G401 (cell line): Measurements from ENCODE around the gene CLBA1. TPM values are rescaled to one million over a fixed set of nuclear protein-coding genes. Genes with fewer than 3 reads are reported as not detected.
"Not testable (repeated sequence)": the region's sequence is repeated elsewhere in the genome, so short reads cannot be mapped to it uniquely, and the experiment has no call there.

Experiments used
- DNase-seq: peaks from one replicate; pipeline ENCODE4 v3.0.0-alpha.2; 2015; ENCODE audit warnings: low spot score
- in situ Hi-C: cut with HindIII; loops from 2 replicates; pipeline ENCODE4 v1.10.0; 2016; ENCODE audit warnings: low sequenced_read_pairs, mixed read lengths
- total RNA-seq: library from RNA; depleted of rRNA; stranded (reverse); fragments of >200 nt; shearing (Covaris generic); gene quantifications from 2 replicates; pipeline ENCODE4 v1.2.3, GENCODE V29; 2014; rRNA removed

Gene CLBA1
- total RNA-seq, 1 experiment from 2014 or later, result 18.0 TPM

DNA sequence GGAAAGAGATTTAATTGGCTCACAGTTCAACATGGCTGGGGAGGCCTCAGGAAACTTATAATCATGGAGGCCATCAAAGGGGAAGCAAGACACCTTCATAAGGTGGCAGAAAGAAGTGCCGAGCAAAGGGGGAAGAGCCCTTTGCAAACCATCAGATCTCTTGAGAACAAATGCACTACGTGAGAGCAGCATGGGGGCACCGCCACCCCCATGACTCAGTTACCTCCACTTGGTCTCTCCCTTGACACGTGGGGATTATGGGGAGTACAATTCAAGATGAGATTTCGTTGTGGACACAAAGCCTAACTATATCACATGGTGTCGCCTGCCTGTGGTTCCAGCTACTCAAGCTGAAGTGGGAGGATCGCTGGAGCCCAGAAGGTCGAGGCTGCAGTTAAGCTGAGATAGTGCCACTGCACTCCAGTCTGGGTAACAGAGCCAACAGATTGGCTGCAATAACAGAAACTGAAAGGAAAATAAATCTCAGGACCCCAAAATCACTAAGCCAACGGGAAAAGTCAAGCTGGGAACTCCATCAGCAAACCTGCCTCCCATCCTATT lies 45.3 kb downstream of the CLBA1 start:
- in situ Hi-C loops, result no loop called here
- no peak for DNase-seq

DNA sequence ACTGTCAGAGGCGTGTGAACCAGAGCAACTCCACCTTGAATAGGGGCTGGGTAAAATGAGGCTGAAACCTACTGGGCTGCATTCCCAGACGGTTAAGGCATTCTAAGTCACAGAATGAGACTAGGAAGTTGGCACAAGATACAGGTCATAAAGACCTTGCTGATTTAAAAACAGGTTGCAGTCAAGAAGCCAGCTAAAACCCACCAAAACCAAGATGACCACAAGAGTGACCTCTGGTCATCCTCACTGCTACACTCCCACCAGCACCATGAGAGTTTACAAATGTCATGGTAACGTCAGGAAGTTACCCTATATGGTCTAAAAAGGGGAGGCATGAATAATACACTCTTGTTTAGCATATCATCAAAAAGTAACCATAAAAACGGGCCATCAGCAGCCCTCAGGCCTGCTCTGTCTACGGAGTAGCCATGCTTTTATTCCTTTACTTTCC lies 46.9 kb downstream of the CLBA1 start:
- DNase-seq, in situ Hi-C loops: not testable (repeated sequence)

DNA sequence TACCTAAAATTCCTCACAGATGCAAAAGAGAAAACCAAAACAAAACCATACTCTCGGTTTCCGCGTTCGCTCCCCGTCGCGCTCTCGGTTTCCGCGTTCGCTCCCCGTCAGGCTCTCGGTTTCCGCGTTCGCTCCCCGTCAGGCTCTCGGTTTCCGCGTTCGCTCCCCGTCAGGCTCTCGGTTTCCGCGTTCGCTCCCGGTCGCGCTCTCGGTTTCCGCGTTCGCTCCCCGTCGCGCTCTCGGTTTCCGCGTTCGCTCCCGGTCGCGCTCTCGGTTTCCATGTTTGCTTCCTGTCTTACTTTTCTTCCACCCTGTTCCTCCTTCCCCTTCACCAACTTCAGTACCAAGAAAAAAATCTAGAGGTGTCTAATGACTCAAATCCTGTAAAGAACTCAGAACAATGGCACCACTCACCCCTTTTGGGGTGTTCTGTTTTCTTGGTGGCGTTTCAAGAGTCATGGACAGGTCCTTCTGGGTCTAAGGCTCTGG lies 47.9 kb downstream of the CLBA1 start:
- DNase-seq, in situ Hi-C loops: not testable (repeated sequence)

DNA sequence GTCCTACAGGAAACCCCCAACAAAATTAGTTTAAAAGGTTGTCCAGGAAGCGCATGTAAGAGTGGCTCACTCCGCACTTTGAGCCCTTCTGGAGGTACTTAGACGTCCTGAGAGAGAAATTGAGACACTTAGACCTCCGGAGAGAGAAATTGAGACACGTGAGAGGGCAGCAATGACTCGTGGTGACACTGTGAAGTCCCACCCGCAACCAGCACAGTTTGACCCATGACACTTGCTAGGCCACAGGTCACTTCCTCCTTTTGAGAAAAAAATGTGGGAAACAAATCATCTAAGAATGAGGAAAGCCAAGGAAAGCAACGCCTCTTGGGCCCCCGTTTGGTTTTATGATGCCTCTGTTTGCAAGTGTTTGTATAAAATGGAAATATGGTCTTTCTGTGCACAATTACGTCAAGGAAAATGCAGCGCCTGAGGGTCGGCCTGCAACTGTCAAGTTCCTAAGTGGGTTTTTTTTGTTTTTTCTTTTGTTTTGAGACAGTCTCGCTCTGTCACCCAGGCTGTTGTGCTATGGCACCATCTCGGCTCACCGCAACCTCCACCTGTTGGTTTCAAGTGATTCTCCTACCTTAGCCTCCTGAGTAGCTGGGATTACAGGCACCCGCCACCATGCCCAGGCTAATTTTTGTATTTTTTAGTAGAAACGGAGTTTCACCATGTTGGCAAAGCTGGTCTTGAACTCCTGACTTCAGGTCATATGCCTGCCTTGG lies 48.9 kb downstream of the CLBA1 start:
- in situ Hi-C loops, result no loop called here
- DNase-seq, result no peak

DNA sequence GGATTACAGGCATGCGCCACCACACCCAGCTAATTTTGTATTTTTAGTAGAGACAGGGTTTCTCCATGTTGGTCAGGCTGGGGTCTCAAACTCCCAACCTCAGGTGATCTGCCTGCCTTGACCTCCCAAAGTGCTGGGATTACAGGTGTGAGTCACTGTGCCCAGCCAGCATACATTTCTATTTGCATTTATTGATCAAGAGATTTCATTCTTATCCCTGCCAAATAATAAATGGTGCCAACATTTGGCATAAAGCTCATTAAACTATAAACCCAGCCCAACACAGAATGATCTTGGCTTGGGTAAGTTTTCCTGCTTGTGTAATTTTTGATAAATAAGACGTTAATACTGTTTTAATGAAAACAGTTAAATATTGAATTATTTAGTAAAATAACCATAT lies 50.0 kb downstream of the CLBA1 start:
- DNase-seq, in situ Hi-C loops: not testable (repeated sequence)

DNA sequence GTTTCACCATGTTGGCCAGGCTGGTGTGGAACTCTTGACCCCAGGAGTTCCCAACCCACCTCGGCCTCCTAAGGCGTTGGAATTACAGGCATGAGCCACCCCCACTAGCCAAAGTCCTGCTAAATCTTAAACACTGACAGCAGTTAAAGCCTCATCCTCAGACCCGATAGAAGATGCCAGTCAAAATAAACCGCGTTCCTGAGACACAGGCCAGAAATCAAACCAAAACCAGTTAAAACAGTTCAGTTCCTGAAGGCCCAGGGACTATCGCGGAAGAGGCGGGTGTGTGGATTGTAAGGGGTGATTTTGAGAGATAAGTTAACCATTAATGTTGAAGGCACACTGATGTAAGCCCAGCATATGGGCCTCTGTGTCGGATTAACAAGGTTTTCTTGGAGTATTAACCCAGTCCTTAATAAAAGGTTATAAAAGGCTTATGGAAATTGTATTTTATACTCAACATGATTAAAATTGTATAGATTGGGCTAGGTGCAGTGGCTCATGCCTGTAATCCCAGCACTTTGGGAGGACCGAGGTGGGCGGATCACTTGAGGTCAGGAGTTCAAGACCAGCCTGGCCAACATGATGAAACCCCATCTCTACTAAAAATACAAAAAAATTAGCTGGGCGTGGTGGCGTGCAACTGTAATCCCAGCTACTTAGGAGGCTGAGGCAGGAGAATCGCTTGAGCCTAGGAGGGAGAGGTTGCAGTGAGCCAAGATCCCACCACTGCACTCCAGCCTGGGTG lies 54.0 kb downstream of the CLBA1 start:
- in situ Hi-C loops, result no loop called here
- DNase-seq, result no peak

DNA sequence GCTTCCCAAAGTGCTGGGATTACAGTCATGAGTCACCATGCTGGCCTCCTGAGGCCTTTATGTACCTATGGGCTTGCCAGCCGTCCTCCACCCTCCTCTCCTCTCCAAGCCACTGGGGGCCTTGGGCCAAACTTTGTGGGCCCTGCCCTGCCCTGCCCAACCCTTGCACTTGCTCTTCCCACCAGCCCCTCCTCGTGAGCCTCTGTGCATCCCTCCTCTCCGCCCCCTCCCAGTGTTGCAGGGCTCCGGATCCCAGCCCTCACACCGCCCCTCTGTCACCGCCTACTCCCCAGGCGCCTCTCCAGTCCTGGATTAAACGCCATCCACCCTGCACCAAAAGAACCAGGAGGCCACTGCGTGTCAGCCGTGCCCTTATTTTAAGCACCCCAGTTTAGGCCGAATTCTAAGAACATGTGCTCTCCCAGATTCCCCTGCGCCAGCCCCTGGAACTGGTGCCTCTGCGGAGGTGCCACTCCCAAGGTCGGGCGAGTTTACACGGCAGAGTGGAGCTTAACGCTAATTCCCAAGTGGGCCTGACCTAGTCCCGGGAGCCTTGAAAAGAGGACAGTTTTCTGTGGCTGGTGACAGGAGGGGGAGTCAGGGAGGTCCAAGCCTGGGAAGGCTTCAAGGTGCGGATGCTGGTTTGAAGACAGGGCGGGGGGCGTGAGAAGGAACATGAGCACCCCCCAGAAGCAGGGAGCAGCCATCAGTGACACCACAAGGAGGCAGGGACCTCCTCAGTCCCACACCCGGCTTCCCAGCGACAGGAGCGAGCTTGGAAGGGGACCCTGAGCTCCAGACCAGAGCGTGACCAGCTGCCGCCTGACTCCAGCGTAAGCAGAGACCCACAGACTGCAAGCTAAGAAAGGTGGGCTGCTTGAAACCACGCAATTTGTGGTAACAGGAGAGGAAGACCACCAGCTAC lies 56.5 kb downstream of the CLBA1 start:
- DNase-seq, result no peak
- in situ Hi-C loops, result no loop called here

DNA sequence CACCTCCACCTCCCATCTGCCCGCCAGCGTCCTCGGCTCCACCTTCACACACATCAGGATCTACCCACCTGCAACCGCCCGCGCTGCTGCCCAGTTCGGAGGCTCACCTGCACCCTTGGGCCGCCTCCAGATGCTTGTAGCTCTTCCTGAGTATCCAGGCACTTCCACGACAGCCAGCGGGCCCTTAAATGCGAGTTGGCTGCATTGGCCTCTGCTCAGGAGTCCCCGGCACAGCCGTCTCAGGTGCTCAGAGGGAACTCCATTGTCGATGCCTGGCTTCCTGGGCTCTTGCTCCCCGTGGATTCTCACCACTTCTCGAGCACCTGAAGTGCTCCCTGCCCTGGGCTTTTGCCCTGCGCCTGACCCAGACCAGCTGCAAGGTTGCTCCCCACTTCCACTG lies 57.2 kb downstream of the CLBA1 start:
- no peak for DNase-seq
- in situ Hi-C loops, result no loop called here

DNA sequence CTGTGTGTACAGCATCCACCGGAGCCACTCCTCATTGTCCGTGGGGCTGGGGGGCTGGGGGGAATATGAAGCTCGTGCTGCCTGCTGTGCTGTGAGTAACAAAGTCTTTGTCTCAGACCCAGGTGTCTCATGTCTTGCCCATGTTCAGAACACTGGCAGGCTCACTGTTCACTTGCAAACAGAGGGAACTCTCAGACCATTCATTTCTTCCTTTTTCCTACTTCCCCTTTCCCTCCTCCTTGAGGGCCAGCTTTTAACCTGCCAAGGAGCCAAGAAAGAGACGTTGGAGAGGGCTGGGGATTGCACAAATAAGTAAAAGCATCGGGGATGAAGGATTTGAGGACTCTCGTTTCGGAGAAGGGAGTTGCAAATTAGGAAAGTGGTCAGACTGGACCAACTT lies 58.1 kb downstream of the CLBA1 start:
- no peak for DNase-seq
- in situ Hi-C loops, result no loop called here

Other genes with a start within 250 kb of the CLBA1 start
- gene SIVA1, start 232.6 kb upstream of the CLBA1 start, total RNA-seq, result 207 and 294 TPM in 2 replicates
- gene AKT1, start 190.0 kb upstream of the CLBA1 start, total RNA-seq, result 220 and 224 TPM in 2 replicates
- gene ZBTB42, start 184.7 kb upstream of the CLBA1 start, total RNA-seq, result 14.3 and 25.3 TPM in 2 replicates
- gene CEP170B, start 120.5 kb upstream of the CLBA1 start, total RNA-seq, result 10.6 and 14.4 TPM in 2 replicates
- not detected in 2 replicates for gene PLD4, start 60.9 kb upstream of the CLBA1 start, total RNA-seq
- gene AHNAK2, start 7.4 kb upstream of the CLBA1 start, total RNA-seq, result 17.0 and 31.1 TPM in 2 replicates
- 69.8 and 83.1 TPM in 2 replicates for gene CDCA4, start 35.3 kb downstream of the CLBA1 start, total RNA-seq
- 0.43 TPM in 1 of 2 replicates, not detected in the other for gene GPR132, start 79.6 kb downstream of the CLBA1 start, total RNA-seq
- 8.6 and 17.2 TPM in 2 replicates for gene JAG2, start 183.0 kb downstream of the CLBA1 start, total RNA-seq
- 39.0 and 46.0 TPM in 2 replicates for gene NUDT14, start 195.5 kb downstream of the CLBA1 start, total RNA-seq